ENCODE data around the gene ATP2C2.
"Not testable (repeated sequence)": the region's sequence is repeated elsewhere in the genome, so short reads cannot be mapped to it uniquely, and the experiment has no call there.

Gene ATP2C2

GRCh38 chr16:84391151-84392030, 23.1 kb downstream of the ATP2C2 start:
- in situ Hi-C loops (cut with MboI; ENCODE audit: low sequenced_read_pairs) = no loop called here

DNA sequence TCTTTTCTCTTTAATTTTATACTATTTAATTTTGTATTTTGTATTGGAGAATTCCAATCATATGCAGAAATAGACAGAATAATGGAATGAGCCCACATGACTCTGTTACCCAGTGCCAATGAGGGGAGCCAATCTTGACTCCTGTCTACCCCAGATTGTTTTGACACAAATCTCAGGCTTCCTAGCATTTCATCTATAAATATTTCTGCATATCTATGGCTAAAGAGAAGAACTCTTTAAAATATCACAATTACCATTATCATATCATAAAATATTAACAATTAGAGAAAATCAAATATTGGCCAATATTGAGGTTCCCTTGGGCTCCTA, 23.7 kb downstream of the ATP2C2 start:
- in situ Hi-C loops (cut with MboI; ENCODE audit: low sequenced_read_pairs) = no loop called here

DNA sequence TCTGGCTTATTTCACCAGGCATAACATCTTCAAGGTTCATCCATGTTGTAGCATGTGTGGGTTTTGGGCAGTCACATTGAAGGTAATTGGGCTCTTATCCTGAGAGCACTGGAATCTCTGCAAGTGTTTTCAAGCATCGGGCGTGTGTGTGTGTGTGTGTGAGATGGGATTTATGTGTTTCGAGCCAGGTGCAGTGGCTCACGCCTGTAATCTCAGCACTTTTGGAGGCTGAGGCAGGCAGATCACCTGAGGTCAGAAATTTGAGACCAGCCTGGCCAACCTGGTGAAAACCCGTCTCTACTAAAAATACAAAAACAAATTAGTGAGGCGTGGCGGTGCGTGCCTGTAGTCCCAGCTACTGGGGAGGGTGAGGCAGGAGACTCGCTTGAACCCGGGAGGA, 27.7 kb downstream of the ATP2C2 start:
- in situ Hi-C loops (cut with MboI; ENCODE audit: low sequenced_read_pairs) = not testable (repeated sequence)

GRCh38 chr16:84396537-84397008, 28.2 kb downstream of the ATP2C2 start:
- in situ Hi-C loops (cut with MboI; ENCODE audit: low sequenced_read_pairs) = no loop called here

DNA sequence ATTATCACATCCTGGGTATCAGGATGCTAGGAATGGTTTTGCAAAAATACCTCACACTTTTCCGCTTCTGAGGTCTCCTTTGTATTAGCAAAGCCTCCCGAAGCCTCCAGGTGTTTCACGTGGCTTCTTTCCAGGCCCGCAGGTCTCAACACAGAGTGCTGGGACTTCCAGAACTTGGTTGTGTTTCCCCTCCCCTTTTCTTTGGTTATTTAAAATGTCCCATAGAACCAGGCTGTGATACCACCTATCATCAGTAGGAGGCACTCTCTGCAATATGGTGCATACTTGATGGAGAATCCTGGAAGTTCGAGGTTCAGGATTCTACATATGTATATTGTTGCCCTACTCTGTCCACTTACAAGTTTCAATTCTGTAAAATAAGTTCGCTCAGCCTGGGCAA, 28.8 kb downstream of the ATP2C2 start:
- in situ Hi-C loops (cut with MboI; ENCODE audit: low sequenced_read_pairs) = no loop called here

GRCh38 chr16:84398701-84399100, 30.4 kb downstream of the ATP2C2 start:
- in situ Hi-C loops (cut with MboI; ENCODE audit: low sequenced_read_pairs) = no loop called here

DNA sequence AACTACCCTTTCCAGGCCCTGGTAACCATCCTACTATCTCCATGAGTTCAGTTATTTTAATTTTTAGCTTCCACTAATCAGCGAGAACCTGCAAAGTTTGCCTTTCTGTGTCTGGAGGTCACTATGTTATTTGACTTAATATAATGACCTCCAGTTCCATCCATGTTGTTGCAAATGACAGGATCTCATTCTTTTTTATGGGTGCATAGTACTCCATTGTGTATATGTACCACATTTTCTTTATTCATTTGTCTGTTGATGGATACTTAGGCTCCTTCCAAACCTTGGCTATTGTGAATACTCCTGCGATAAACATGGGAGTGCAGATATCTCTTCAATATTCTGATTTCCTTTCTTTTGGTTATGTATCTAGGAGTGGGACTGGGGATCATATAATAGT, 31.6 kb downstream of the ATP2C2 start:
- in situ Hi-C loops (cut with MboI; ENCODE audit: low sequenced_read_pairs) = not testable (repeated sequence)

- in situ Hi-C loops (cut with MboI; ENCODE audit: low sequenced_read_pairs) = not testable (repeated sequence)
These were observed 35.1 kb downstream of the ATP2C2 start for GRCh38 chr16:84403435-84403834.

DNA sequence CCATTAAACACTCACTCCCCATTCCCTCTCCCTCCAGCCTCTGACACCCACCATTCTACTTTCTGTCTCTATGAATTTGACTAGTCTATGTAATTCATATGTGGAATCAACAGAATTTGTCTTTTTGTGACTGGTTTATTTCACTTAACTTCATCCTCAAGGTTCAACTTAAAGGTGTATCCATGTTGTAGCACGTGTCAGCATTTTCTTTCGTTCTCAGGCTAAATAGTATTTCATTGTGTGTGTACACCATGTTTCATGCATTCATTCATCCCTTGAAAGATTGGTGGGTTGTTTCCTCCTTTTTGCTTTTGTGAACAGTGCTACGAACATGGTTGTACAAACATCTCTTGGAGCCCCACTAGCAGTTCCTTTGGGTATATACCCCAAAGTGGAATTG, 36.0 kb downstream of the ATP2C2 start:
- in situ Hi-C loops (cut with MboI; ENCODE audit: low sequenced_read_pairs) = no loop called here

- in situ Hi-C loops (cut with MboI; ENCODE audit: low sequenced_read_pairs) = no loop called here
These were observed 36.8 kb downstream of the ATP2C2 start for GRCh38 chr16:84404936-84405639.

GRCh38 chr16:84406006-84406963, 37.9 kb downstream of the ATP2C2 start:
- in situ Hi-C loops (cut with MboI; ENCODE audit: low sequenced_read_pairs) = no loop called here

DNA sequence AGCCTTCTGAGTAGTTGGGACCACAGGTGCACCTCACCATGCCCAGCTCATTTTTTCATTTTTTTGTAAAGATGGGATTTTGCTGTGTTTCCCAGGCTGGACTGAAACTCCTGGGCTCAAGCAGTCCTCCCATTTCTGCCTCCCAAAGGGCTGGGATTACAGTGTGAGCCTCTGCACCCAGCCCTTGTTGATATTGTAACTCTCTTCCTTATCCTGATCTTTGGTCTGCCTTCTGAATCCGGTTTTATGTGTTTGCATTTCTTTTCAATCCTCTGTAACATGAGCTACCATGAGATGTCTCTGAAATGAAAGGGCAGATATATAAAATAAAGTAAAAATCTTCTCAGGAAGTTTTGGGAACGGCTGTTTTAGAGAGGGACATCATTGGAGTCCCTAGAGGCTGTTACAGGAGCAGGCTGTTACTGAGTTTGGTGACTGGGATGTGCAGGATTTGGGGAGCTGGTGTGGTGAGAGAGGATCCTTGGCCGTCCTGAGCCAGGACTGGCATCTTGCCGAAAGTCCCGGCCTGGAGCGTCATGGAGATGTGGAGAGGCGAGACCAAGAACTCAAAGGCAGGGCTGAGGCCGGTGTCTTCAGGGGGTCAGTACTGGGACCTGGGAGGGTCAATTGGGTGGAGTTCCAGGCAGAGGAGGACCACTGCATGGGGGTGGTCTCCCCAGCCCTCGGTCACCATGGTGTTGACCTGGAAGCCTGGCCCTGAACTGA, 39.4 kb downstream of the ATP2C2 start:
- in situ Hi-C loops (cut with MboI; ENCODE audit: low sequenced_read_pairs) = no loop called here

GRCh38 chr16:84408314-84408690, 40.0 kb downstream of the ATP2C2 start:
- in situ Hi-C loops (cut with MboI; ENCODE audit: low sequenced_read_pairs) = no loop called here

DNA sequence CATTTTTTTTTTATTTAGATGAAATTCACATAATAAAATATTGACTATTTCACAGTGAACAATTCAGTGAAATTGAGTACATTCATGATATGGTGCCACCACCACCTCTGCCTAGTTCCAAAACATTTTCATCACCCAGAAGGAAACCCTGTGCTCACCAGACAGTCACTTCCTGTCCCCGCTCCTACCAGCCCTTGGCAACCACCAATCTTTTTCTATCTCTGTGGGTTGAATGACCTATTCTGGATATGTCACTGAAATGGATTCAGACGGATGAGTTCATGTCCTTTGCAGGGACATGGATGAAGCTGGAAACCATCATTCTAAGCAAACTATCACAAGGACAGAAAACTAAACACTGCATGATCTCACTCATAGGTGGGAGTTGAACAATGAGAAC, 40.5 kb downstream of the ATP2C2 start:
- in situ Hi-C loops (cut with MboI; ENCODE audit: low sequenced_read_pairs) = no loop called here

GRCh38 chr16:84410361-84411138, 42.2 kb downstream of the ATP2C2 start:
- in situ Hi-C loops (cut with MboI; ENCODE audit: low sequenced_read_pairs) = no loop called here

DNA sequence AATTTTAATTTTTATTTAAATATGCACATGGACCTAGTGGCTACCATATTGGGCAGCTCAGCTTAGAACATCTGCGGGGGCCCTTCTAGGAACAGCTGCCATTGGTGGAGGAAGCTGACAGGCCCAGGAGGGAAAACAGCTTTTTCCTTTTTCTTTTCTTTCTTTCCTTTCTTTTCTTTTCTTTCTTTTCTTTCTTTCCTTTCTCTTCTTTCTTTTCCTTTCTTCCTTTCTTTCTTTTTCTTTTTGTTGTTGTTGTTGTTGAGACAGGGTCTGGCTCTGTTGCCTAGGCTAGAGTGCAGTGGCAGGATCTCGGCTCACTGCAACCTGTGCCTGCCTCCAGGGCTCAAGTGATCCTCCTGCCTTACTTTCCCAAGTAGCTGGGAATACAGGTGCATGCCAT, 43.4 kb downstream of the ATP2C2 start:
- in situ Hi-C loops (cut with MboI; ENCODE audit: low sequenced_read_pairs) = no loop called here

- in situ Hi-C loops (cut with MboI; ENCODE audit: low sequenced_read_pairs) = no loop called here
These were observed 43.9 kb downstream of the ATP2C2 start for GRCh38 chr16:84412262-84412661.

- in situ Hi-C loops (cut with MboI; ENCODE audit: low sequenced_read_pairs) = no loop called here
These were observed 45.1 kb downstream of the ATP2C2 start for GRCh38 chr16:84413244-84414004.

GRCh38 chr16:84414789-84415326, 46.5 kb downstream of the ATP2C2 start:
- in situ Hi-C loops (cut with MboI; ENCODE audit: low sequenced_read_pairs) = no loop called here
